BLaER1 treated with 17β-estradiol and CSF1 and Interleukin-3, amounts not matched to agents 10 nM and 100 nM (cell line): ENCODE data around the gene TDRD9.

Experiments
- H3K27ac ChIP-seq, 11 experiments: shearing (Covaris generic); formaldehyde crosslinking; 2 replicates each; pipeline ENCODE4 v1.8.1; 2022
- H3K27me3 ChIP-seq, 11 experiments: shearing (Covaris generic); formaldehyde crosslinking; 2 replicates each; pipeline ENCODE4 v1.8.1; 2022
- H3K36me3 ChIP-seq, 11 experiments: shearing (Covaris generic); formaldehyde crosslinking; 2 replicates each; pipeline ENCODE4 v1.8.1; 2022
- H3K4me1 ChIP-seq, 10 experiments: shearing (Covaris generic); formaldehyde crosslinking; 2 replicates each; pipeline ENCODE4 v1.8.1; 2022
- H3K4me2 ChIP-seq, 11 experiments: shearing (Covaris generic); formaldehyde crosslinking; 2 replicates each; pipeline ENCODE4 v1.8.1; 2022
- H3K4me3 ChIP-seq, 10 experiments: shearing (Covaris generic); formaldehyde crosslinking; 2 replicates each; pipeline ENCODE4 v1.8.1; 2022
- H3K9ac ChIP-seq, 11 experiments: shearing (Covaris generic); formaldehyde crosslinking; 2 replicates each; pipeline ENCODE4 v1.8.1; 2022
- H3K9me3 ChIP-seq, 11 experiments: shearing (Covaris generic); formaldehyde crosslinking; replicated peaks in 1 of 11; 2 replicates each; pipeline ENCODE4 v1.8.1; 2022
- H4K20me1 ChIP-seq, 11 experiments: shearing (Covaris generic); formaldehyde crosslinking; 2 replicates each; pipeline ENCODE4 v1.8.1; 2022
- Cebpa-rat ChIP-seq, 11 experiments: shearing (Covaris generic); IDR thresholded peaks; 2 replicates each; pipeline ENCODE4 v1.8.1; 2022

The TDRD9 gene

GRCh38 chr14:103941973-103942736 lies 13.9 kb downstream of the TDRD9 start, which contains the start of gene RD3L:
Gene RD3L (minus strand): TSS chr14:103942529. CDS start chr14:103941695, 834 bp downstream.
- Histone ChIP-seq H3K9me3 (peaks cover 5 to 14% (median 7%) of the 10 kb centered on the region in 11 experiments; a peak in 21 of 22 replicates), H3K4me1 (peaks cover 0 to 10% (median 6%) of the 10 kb centered on the region in 10 experiments; a peak in 9 of 20 replicates), H3K9ac (no peak within 1 kb of the TSS), H3K4me2 (no peak within 1 kb of the TSS; a peak in 2 of 22 replicates), H3K4me3 (no peak within 1 kb of the TSS), H3K36me3 (no peaks in the 10 kb centered on the region; a peak in 1 of 22 replicates), H3K27me3 (no peaks in the 10 kb centered on the region), H4K20me1 (no peaks in the 10 kb centered on the region), H3K27ac (no peak within 1 kb of the TSS)
- no peak for TF ChIP-seq Cebpa-rat (IDR thresholded peaks at IDR 0.05)

GRCh38 chr14:103943673-103944072 lies 15.4 kb downstream of the TDRD9 start:
- H3K4me1 ChIP-seq, result peaks cover 0 to 10% (median 6%) of the 10 kb centered on the region in 10 experiments; a peak in 9 of 20 replicates
- H3K27me3 ChIP-seq, result no peaks in the 10 kb centered on the region
- H3K27ac ChIP-seq, result no peak overlapping the region
- H3K9me3 ChIP-seq, result peaks cover 10 to 29% (median 16%) of the 10 kb centered on the region in 11 experiments; a peak in 21 of 22 replicates
- no peaks in the 10 kb centered on the region; a peak in 1 of 22 replicates for H3K36me3 ChIP-seq
- no peak overlapping the region for H3K9ac ChIP-seq
- no peak for TF ChIP-seq Cebpa-rat (IDR thresholded peaks at IDR 0.05)
- no peaks in the 10 kb centered on the region for H4K20me1 ChIP-seq
- peak overlapping the region in 7 of 11 experiments; percentile 22 to 41 (median 33); a peak in 11 of 22 replicates for H3K4me2 ChIP-seq
- H3K4me3 ChIP-seq, result no peak overlapping the region

GRCh38 chr14:103946975-103947374 lies 18.7 kb downstream of the TDRD9 start:
- Histone ChIP-seq H3K27me3 (no peaks in the 10 kb centered on the region), H3K9ac (no peak overlapping the region), H3K4me2 (no peak overlapping the region), H3K4me1 (peaks cover 9 to 22% (median 16%) of the 10 kb centered on the region in 10 experiments; a peak in 17 of 20 replicates), H3K36me3 (no peaks in the 10 kb centered on the region; a peak in 1 of 22 replicates), H3K27ac (no peak overlapping the region), H3K9me3 (peaks cover 10 to 30% (median 17%) of the 10 kb centered on the region in 11 experiments; a peak in 21 of 22 replicates), H4K20me1 (no peaks in the 10 kb centered on the region), H3K4me3 (no peak overlapping the region)
- TF ChIP-seq Cebpa-rat (IDR thresholded peaks at IDR 0.05), result no peak

- no peak for TF ChIP-seq Cebpa-rat (IDR thresholded peaks at IDR 0.05)
- Histone ChIP-seq H3K27ac (no peak overlapping the region), H3K4me1 (peaks cover 7 to 22% (median 16%) of the 10 kb centered on the region in 10 experiments; a peak in 17 of 20 replicates), H3K4me3 (no peak overlapping the region), H3K9ac (no peak overlapping the region), H4K20me1 (no peaks in the 10 kb centered on the region), H3K4me2 (no peak overlapping the region; a peak in 1 of 22 replicates), H3K36me3 (peaks cover 0 to 3% (median 0%) of the 10 kb centered on the region in 11 experiments; a peak in 3 of 22 replicates), H3K27me3 (no peaks in the 10 kb centered on the region), H3K9me3 (peaks cover 10 to 30% (median 17%) of the 10 kb centered on the region in 11 experiments; a peak in 21 of 22 replicates)
Measured at GRCh38 chr14:103948442-103948841, 20.2 kb downstream of the TDRD9 start.

- Histone ChIP-seq H4K20me1 (no peaks in the 10 kb centered on the region), H3K4me2 (peak overlapping the region in 9 of 11 experiments; percentile 21 to 48 (median 27); a peak in 13 of 22 replicates), H3K9ac (no peak overlapping the region), H3K4me1 (peaks cover 0 to 22% (median 14%) of the 10 kb centered on the region in 10 experiments; a peak in 12 of 20 replicates), H3K4me3 (no peak overlapping the region), H3K27ac (peak overlapping the region in 2 of 11 experiments; percentile 29 to 48; a peak in 2 of 22 replicates), H3K36me3 (peaks cover 0 to 8% (median 0%) of the 10 kb centered on the region in 11 experiments; a peak in 3 of 22 replicates), H3K9me3 (peaks cover 10 to 30% (median 17%) of the 10 kb centered on the region in 11 experiments; a peak in 21 of 22 replicates), H3K27me3 (no peaks in the 10 kb centered on the region)
- no peak for TF ChIP-seq Cebpa-rat (IDR thresholded peaks at IDR 0.05)
Measured at GRCh38 chr14:103949131-103949790, 21.0 kb downstream of the TDRD9 start.

- no peaks in the 10 kb centered on the region for H3K27me3 ChIP-seq
- no peak overlapping the region for H3K4me2 ChIP-seq
- H3K4me1 ChIP-seq, result no peaks in the 10 kb centered on the region; a peak in 1 of 20 replicates
- H3K36me3 ChIP-seq, result no peaks in the 10 kb centered on the region
- no peak overlapping the region for H3K4me3 ChIP-seq
- no peak overlapping the region for H3K9ac ChIP-seq
- H3K27ac ChIP-seq, result no peak overlapping the region
- H4K20me1 ChIP-seq, result no peaks in the 10 kb centered on the region
- TF ChIP-seq Cebpa-rat (IDR thresholded peaks at IDR 0.05), result no peak
- H3K9me3 ChIP-seq, result no peaks in the 10 kb centered on the region
Measured at GRCh38 chr14:103960457-103961055, 32.3 kb downstream of the TDRD9 start.

GRCh38 chr14:103961928-103962578 lies 33.8 kb downstream of the TDRD9 start:
- Histone ChIP-seq H3K4me2 (no peak overlapping the region), H3K27me3 (no peaks in the 10 kb centered on the region), H3K9me3 (no peaks in the 10 kb centered on the region), H3K9ac (no peak overlapping the region), H3K4me3 (no peak overlapping the region), H3K36me3 (no peaks in the 10 kb centered on the region), H4K20me1 (no peaks in the 10 kb centered on the region), H3K4me1 (no peaks in the 10 kb centered on the region; a peak in 1 of 20 replicates), H3K27ac (no peak overlapping the region)
- TF ChIP-seq Cebpa-rat (IDR thresholded peaks at IDR 0.05), result no peak

GRCh38 chr14:103966631-103967030 lies 38.4 kb downstream of the TDRD9 start:
- no peaks in the 10 kb centered on the region for H3K9me3 ChIP-seq
- no peak for TF ChIP-seq Cebpa-rat (IDR thresholded peaks at IDR 0.05)
- H3K4me1 ChIP-seq, result peaks cover 0 to 4% (median 0%) of the 10 kb centered on the region in 10 experiments; a peak in 2 of 20 replicates
- H3K27ac ChIP-seq, result no peak overlapping the region
- H3K27me3 ChIP-seq, result no peaks in the 10 kb centered on the region
- H4K20me1 ChIP-seq, result no peaks in the 10 kb centered on the region
- H3K4me2 ChIP-seq, result no peak overlapping the region
- H3K4me3 ChIP-seq, result no peak overlapping the region
- H3K9ac ChIP-seq, result no peak overlapping the region
- H3K36me3 ChIP-seq, result no peaks in the 10 kb centered on the region
